Activated naive CD4-positive, alpha-beta T cell treated with anti-CD3 and anti-CD28 coated beads, Interleukin-2, amount 50 U/mL, for 24 hours (primary cell): ENCODE data around the gene RBPJL.

ENCODE experiments used
- H3K27ac Mint-ChIP-seq: one replicate; pipeline ENCODE4 v1.8.0; 2021; ENCODE audit warnings: mild to moderate bottlenecking, mixed read lengths
- H3K27me3 Mint-ChIP-seq: one replicate; pipeline ENCODE4 v1.8.0; 2021; ENCODE audit warnings: mixed read lengths
- H3K36me3 Mint-ChIP-seq: one replicate; pipeline ENCODE4 v1.8.0; 2021; ENCODE audit warnings: mixed read lengths
- H3K4me1 Mint-ChIP-seq: one replicate; pipeline ENCODE4 v1.8.0; 2021; ENCODE audit warnings: mixed read lengths
- H3K4me3 Mint-ChIP-seq: one replicate; pipeline ENCODE4 v1.8.0; 2021; ENCODE audit warnings: mild to moderate bottlenecking, mixed read lengths
- H3K9me3 Mint-ChIP-seq: one replicate; pipeline ENCODE4 v1.8.0; 2021; ENCODE audit warnings: mixed read lengths

Gene RBPJL

DNA sequence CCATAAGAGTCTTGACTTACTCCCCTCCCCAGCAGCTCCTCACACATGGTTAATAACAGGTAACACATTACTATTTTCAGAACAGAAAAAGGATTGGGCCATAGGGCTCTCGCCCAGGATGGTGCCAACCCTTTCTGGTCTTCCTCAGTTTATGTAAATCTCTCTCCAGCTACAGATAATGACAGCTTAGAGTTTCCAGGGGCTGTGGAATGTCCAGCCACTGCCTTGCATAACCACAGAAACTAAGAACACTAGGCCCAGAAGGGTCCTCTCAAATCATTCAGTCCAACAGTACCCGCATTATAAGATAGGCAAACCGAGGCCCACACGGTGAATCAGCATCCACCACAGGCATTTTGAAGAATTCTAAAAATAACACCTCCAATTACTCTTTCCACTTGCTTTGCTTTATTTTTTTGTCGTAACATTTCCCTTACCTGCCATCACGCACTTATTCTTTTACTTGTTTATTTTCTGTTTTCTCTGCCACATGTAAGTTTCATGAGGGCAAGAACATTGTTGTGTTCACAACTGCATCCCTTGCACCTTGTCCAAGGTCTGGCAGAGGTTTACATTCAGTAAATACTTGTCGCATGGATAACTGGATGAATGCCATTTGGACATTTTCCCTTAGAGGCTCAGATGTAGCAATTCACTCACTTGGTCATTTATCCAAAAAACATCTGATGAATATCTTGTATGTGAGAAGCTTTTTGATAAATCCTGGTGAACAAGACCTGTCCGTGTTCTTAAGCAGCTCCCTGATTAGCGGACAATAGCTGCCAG is 48.0 kb downstream of the RBPJL start:
- Mint-ChIP-seq H3K36me3 (no peaks in the 10 kb centered on the region), H3K27me3 (no peaks in the 10 kb centered on the region), H3K4me1 (peaks cover 29% of the 10 kb centered on the region), H3K27ac (peak overlapping the region; percentile 88), H3K9me3 (no peaks in the 10 kb centered on the region), H3K4me3 (peak overlapping the region; percentile 56)

GRCh38 chr20:45355209-45356084 is 48.8 kb downstream of the RBPJL start:
- Mint-ChIP-seq H3K27ac (peak overlapping the region; percentile 93), H3K27me3 (no peaks in the 10 kb centered on the region), H3K4me3 (peak overlapping the region; percentile 56), H3K9me3 (no peaks in the 10 kb centered on the region), H3K36me3 (no peaks in the 10 kb centered on the region), H3K4me1 (peaks cover 29% of the 10 kb centered on the region)

GRCh38 chr20:45358282-45359068 is 51.8 kb downstream of the RBPJL start:
- Mint-ChIP-seq H3K27ac (no peak overlapping the region), H3K4me3 (no peak overlapping the region), H3K4me1 (peaks cover 36% of the 10 kb centered on the region), H3K36me3 (no peaks in the 10 kb centered on the region), H3K27me3 (no peaks in the 10 kb centered on the region), H3K9me3 (no peaks in the 10 kb centered on the region)

DNA sequence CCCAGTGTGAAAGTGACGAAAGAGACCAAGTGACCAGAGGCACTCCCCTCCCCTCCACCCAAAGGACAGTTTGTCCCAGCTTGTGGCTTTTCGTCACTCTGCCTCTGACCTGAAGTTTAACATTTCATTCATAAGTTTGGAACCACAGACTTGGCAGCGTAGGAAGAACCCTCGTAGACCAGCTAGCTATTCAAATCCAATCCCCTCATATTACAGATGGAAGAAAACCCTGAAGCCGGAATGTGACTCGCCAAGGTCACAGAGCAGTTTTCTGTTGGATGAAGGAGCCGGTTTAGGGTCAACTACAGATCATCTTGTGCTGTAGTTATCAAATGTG is 52.4 kb downstream of the RBPJL start:
- Mint-ChIP-seq H3K9me3 (no peaks in the 10 kb centered on the region), H3K27me3 (no peaks in the 10 kb centered on the region), H3K4me1 (peaks cover 38% of the 10 kb centered on the region), H3K36me3 (no peaks in the 10 kb centered on the region), H3K4me3 (no peak overlapping the region), H3K27ac (no peak overlapping the region)

DNA sequence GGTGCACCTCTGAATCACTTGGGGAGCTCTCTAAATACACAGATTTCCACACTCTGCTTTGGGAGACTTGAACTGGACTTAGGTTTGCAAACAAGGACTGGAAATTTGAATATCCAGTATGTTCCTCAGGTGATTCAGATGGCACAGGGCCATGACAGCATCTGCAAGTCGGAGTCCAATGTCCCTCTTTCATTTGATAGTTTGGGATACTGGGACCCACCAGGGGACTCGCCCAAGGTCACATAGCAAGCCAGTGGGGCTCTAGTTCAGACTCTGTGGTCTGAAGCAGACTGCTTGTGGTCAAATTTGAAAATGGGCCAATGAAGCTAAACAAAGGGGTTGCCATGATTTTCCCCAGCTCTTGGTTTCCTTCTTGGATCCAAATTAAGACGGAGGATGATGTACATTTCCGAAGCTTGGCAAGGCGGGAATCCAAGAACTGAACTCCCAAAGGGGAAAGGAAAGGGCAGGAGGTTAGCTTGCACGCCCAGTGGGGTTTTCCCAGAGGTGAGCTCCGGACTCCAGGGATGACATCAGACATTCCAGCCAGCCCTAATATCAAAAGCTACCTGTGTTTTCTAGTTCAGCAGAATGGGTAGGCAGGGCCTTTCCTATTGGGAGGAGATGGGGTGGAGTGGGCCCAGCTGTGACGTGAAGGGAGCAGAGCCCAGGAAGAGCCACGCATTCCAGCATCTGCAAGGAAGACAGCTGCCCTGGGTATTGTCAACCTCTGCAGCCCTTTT is 52.9 kb downstream of the RBPJL start:
- Mint-ChIP-seq H3K27me3 (no peaks in the 10 kb centered on the region), H3K36me3 (no peaks in the 10 kb centered on the region), H3K27ac (no peak overlapping the region), H3K4me3 (no peak overlapping the region), H3K9me3 (no peaks in the 10 kb centered on the region), H3K4me1 (peaks cover 35% of the 10 kb centered on the region)

DNA sequence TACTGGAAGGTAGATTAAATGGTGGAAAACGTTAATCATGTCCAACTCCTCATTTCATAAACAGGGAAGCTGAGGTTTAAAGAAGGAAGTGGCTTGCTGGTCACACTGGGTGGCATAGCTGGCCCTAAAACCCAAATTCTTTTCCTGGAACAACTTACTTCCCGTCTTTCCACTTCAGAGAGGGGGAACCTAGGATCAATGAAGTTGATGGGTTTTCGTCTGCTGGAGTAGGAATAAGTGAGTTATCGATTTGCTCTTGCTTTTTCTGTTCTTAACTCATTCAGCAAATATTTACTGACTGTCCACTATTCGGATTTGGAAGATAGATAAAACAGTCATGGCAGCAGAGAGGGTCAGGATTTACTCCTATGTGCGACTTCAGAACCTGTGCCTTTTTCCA is 55.2 kb downstream of the RBPJL start:
- no peaks in the 10 kb centered on the region for H3K36me3 Mint-ChIP-seq
- H3K4me3 Mint-ChIP-seq, result no peak overlapping the region
- no peaks in the 10 kb centered on the region for H3K27me3 Mint-ChIP-seq
- H3K9me3 Mint-ChIP-seq, result no peaks in the 10 kb centered on the region
- H3K27ac Mint-ChIP-seq, result no peak overlapping the region
- H3K4me1 Mint-ChIP-seq, result peaks cover 36% of the 10 kb centered on the region

DNA sequence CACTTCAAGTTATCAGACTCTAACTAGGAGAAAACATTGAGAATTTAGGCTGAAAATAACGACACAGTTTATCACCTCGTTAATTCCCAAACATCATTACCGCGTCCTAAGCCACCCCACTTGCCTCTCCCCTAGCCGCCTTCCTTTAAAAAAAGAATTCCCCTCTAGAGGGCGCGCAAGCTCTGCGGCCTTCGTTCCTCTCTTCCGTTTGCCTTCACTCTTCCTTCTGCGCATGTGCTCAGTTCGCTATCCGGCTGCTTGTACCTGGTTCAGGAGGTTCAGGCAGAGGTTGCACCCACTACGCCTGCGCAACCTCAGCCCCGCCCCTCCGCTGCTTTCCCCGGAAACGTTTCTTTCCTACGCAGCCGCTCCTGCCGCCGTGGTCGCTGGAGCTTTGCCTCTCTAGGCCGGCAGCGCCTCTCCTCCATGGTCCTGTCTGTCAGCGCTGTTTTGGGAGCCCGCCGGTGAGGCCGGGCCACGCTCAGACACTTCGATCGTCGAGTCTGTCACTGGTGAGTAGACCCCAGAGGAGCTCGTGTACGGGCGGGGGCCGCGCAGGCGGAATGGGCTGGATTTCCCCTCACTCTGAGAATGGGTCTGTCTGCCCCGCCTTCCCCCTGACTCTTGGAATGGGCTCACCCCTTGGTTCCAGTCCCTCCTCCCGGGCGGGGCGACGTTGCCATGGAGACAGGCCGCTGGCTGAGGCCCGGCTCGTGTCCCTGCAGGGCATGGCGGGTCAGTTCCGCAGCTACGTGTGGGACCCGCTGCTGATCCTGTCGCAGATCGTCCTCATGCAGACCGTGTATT is 56.4 kb downstream of the RBPJL start, which contains the start of gene SYS1:
Gene SYS1 (plus strand): TSS at position 353 of the 807 bp plus-strand sequence. CDS start 376 bp downstream, at position 729.
- Mint-ChIP-seq H3K27ac (peak within 1 kb of the TSS; percentile 94), H3K27me3 (no peaks in the 10 kb centered on the region), H3K4me3 (peak within 1 kb of the TSS; percentile 95), H3K4me1 (peaks cover 43% of the 10 kb centered on the region), H3K9me3 (no peaks in the 10 kb centered on the region), H3K36me3 (no peaks in the 10 kb centered on the region)

DNA sequence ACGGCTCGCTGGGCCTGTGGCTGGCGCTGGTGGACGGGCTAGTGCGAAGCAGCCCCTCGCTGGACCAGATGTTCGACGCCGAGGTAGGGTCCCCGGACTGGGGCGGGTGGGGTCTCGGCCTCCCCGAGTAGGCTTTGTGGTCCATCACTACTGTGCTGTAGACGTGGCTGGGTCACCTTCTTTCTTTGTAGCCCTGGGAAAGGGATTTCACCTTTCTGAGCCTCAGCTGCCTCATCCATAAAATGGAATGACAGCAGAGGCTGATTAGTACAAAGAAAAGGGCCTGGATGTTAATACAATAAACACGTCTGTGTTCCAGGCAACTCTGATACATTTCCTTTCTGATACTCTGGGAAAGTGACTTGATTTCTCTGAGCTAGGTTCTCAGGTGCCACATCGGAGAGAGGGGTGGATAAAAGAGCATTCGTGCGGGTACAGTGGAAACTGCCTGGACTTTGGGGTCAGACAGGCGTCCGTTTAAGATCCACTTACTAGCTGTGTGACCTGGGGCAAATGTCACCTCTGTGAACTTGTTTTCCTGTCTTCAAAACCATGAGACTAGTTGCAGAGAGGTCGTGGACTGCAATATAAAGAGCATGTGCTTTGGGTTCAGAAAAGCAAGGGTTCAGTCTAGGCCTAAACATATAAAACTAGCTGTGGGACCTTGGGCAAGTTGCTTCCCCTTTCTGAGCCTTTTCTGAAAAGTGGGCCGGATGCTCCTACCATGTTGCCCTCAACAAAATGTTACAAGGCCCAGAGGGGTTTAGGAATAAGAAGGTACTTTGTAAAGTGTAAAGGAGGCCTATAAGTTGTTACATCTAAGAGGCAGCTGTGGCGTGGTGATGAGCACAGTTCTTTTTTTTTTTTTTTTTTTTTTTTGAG is 57.2 kb downstream of the RBPJL start:
- no peaks in the 10 kb centered on the region for H3K27me3 Mint-ChIP-seq
- H3K36me3 Mint-ChIP-seq, result no peaks in the 10 kb centered on the region
- H3K4me3 Mint-ChIP-seq, result peak overlapping the region; percentile 95
- peaks cover 51% of the 10 kb centered on the region for H3K4me1 Mint-ChIP-seq
- peak overlapping the region; percentile 94 for H3K27ac Mint-ChIP-seq
- H3K9me3 Mint-ChIP-seq, result no peaks in the 10 kb centered on the region

DNA sequence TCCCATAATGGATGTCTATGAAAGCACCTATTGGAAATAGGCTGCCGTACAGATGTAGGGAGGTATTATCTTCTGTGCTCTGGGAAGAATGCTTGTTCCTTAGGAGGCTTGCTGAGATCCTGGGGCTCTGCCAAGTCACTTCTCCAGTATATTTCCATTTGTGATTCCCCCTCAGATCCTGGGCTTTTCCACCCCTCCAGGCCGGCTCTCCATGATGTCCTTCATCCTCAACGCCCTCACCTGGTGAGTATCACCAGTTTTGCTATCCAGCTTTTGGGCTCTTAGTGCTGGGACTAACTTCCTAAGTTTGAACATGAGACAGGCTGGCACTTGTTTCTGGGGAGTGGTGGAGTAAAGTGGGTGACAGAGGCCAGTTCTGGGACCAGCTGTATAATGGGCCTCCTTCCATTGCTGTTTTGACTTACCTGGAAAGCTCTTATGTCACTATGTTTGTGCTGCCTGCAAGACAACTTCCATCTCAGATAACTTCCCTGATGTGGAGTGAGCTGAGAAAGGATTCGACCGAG is 58.9 kb downstream of the RBPJL start:
- H3K27me3 Mint-ChIP-seq, result no peaks in the 10 kb centered on the region
- peak overlapping the region; percentile 39 for H3K4me3 Mint-ChIP-seq
- H3K4me1 Mint-ChIP-seq, result peaks cover 59% of the 10 kb centered on the region

GRCh38 chr20:45366192-45366591 is 59.6 kb downstream of the RBPJL start:
- no peaks in the 10 kb centered on the region for H3K9me3 Mint-ChIP-seq
- H3K4me3 Mint-ChIP-seq, result no peak overlapping the region
- no peaks in the 10 kb centered on the region for H3K36me3 Mint-ChIP-seq
- peak overlapping the region; percentile 83 for H3K27ac Mint-ChIP-seq
- H3K4me1 Mint-ChIP-seq, result peaks cover 66% of the 10 kb centered on the region
- H3K27me3 Mint-ChIP-seq, result no peaks in the 10 kb centered on the region

More for the DNA sequence above, 58.9 kb downstream of the RBPJL start:
- Mint-ChIP-seq H3K36me3 (no peaks in the 10 kb centered on the region), H3K27ac (peak overlapping the region; percentile 70), H3K9me3 (no peaks in the 10 kb centered on the region)

GRCh38 chr20:45366631-45367030 is 60.0 kb downstream of the RBPJL start:
- peaks cover 70% of the 10 kb centered on the region for H3K4me1 Mint-ChIP-seq
- no peaks in the 10 kb centered on the region for H3K27me3 Mint-ChIP-seq
- H3K27ac Mint-ChIP-seq, result peak overlapping the region; percentile 83
- peak overlapping the region; percentile 19 for H3K4me3 Mint-ChIP-seq
- no peaks in the 10 kb centered on the region for H3K9me3 Mint-ChIP-seq
- no peaks in the 10 kb centered on the region for H3K36me3 Mint-ChIP-seq

DNA sequence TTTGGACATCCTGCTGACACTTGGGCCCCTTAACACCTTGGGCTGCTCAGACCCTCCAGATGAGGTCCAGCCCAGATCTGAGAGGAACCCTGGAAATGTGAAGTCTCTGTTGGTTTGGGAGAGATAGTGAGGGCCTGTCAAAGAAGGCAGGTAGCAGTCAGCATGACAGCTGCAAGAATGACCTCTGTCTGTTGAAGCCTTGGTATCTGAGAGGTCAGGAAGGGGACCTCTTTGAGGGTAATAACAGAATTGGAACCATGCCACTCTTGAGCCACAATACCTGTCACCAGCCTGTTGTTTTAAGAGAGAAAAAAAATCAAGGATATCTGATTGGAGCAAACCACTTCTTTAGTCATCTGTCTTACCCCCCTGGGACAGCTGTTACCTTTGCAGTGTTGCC is 60.5 kb downstream of the RBPJL start:
- Mint-ChIP-seq H3K27ac (peak overlapping the region; percentile 76), H3K4me1 (peaks cover 75% of the 10 kb centered on the region), H3K4me3 (no peak overlapping the region), H3K36me3 (no peaks in the 10 kb centered on the region), H3K27me3 (no peaks in the 10 kb centered on the region), H3K9me3 (no peaks in the 10 kb centered on the region)
